HEK293 (cell line): Measurements from ENCODE around the gene CEP43.
A peak's percentile ranks its signal among the peaks of the same experiment; 100 is the strongest.

Experiments
- CTCF ChIA-PET: fragments of 350-600 bp; formaldehyde crosslinking; extraction: SDS; loops from one replicate; lab custom pipeline; 2021; ENCODE audit warnings: antibody characterized with exemption; lab: Yijun Ruan, JAX
- POLR2A ChIA-PET: fragments of 300-600 bp; formaldehyde crosslinking; extraction: SDS; loops from one replicate; lab custom pipeline; 2020; ENCODE audit warnings: antibody characterized with exemption, inconsistent platforms; lab: Yijun Ruan, JAX
- H3K27ac ChIP-seq: fragments of 200-500 bp; sonication (Bioruptor generic); 2 replicates; pipeline ENCODE4 v1.5.1; 2014; ENCODE audit warnings: low read depth, low read length, control low read depth, inconsistent platforms; ENCODE audit errors: extremely low read depth
- H3K36me3 ChIP-seq, 2 experiments: fragments of 200-500 bp in 1 of 2; sonication (Bioruptor generic) in 1 of 2; 1 replicate in 1 of 2; 2 replicates in 1 of 2; pipeline ENCODE4 v1.5.1; 2014 to 2017; ENCODE audit warnings: inconsistent platforms in 2 of 2, low read length in 2 of 2; ENCODE audit not compliant: control insufficient read depth in 2 of 2, insufficient read depth in 1 of 2
- H3K4me1 ChIP-seq: fragments of 200-500 bp; sonication (Bioruptor generic); 2 replicates; pipeline ENCODE4 v1.5.1; 2014; ENCODE audit warnings: mild to moderate bottlenecking, low read length, inconsistent platforms; ENCODE audit not compliant: control insufficient read depth, insufficient read depth
- H3K4me3 ChIP-seq: 2 replicates; pipeline ENCODE4 v1.5.1; 2011; ENCODE audit warnings: low read depth, mild to moderate bottlenecking, control low read depth, low read length, moderate library complexity
- H3K9me3 ChIP-seq: fragments of 200-500 bp; sonication (Bioruptor generic); 2 replicates; pipeline ENCODE4 v1.5.1; 2014; ENCODE audit warnings: low read depth, low read length, inconsistent platforms; ENCODE audit not compliant: control insufficient read depth, insufficient read depth
- GLIS2 ChIP-seq: fragments of 450-650 bp; formaldehyde crosslinking; IDR thresholded peaks from 2 replicates; pipeline ENCODE4 v1.5.1; 2016; ENCODE audit warnings: missing biosample characterization, missing genetic modification characterization
- KLF7 ChIP-seq: fragments of 450-650 bp; formaldehyde crosslinking; IDR thresholded peaks from 2 replicates; pipeline ENCODE4 v1.5.1; 2016; ENCODE audit warnings: missing biosample characterization, missing genetic modification characterization, borderline replicate concordance
- KLF9 ChIP-seq: fragments of 450-650 bp; formaldehyde crosslinking; IDR thresholded peaks from 2 replicates; pipeline ENCODE4 v1.5.1; 2016; ENCODE audit warnings: missing biosample characterization, missing genetic modification characterization, low read depth
- SCRT2 ChIP-seq: fragments of 450-650 bp; formaldehyde crosslinking; IDR thresholded peaks from 2 replicates; pipeline ENCODE4 v1.5.1; 2016; ENCODE audit warnings: missing biosample characterization, missing genetic modification characterization
- SP3 ChIP-seq: fragments of 450-650 bp; formaldehyde crosslinking; IDR thresholded peaks from 2 replicates; pipeline ENCODE4 v1.5.1; 2016; ENCODE audit warnings: missing biosample characterization, missing genetic modification characterization
- WT1 ChIP-seq: fragments of 450-650 bp; formaldehyde crosslinking; IDR thresholded peaks from 2 replicates; pipeline ENCODE4 v1.5.1; 2016; ENCODE audit warnings: missing biosample characterization, missing genetic modification characterization
- ZEB2 ChIP-seq: fragments of 450-650 bp; formaldehyde crosslinking; IDR thresholded peaks from 2 replicates; pipeline ENCODE4 v1.5.1; 2016; ENCODE audit warnings: missing biosample characterization, missing genetic modification characterization
- ZFP37 ChIP-seq: fragments of 450-650 bp; formaldehyde crosslinking; IDR thresholded peaks from 2 replicates; pipeline ENCODE4 v1.5.1; 2016; ENCODE audit warnings: missing biosample characterization, missing genetic modification characterization
- ZNF16 ChIP-seq: fragments of 450-650 bp; formaldehyde crosslinking; IDR thresholded peaks from 2 replicates; pipeline ENCODE4 v1.5.1; 2016; ENCODE audit warnings: low read depth, missing biosample characterization, missing genetic modification characterization
- ZNF335 ChIP-seq: fragments of 450-650 bp; formaldehyde crosslinking; conservative IDR thresholded peaks from 2 replicates; pipeline ENCODE4 v1.5.1; 2016; ENCODE audit warnings: missing biosample characterization, missing genetic modification characterization
- ZNF433 ChIP-seq: fragments of 450-650 bp; formaldehyde crosslinking; IDR thresholded peaks from 2 replicates; pipeline ENCODE4 v1.5.1; 2016; ENCODE audit warnings: missing biosample characterization, missing genetic modification characterization, low read depth
- ZNF544 ChIP-seq: fragments of 450-650 bp; formaldehyde crosslinking; IDR thresholded peaks from 2 replicates; pipeline ENCODE4 v1.5.0; 2017; ENCODE audit warnings: missing biosample characterization, missing genetic modification characterization
- ZNF558 ChIP-seq: fragments of 450-650 bp; formaldehyde crosslinking; IDR thresholded peaks from 2 replicates; pipeline ENCODE4 v1.5.1; 2016; ENCODE audit warnings: missing biosample characterization, missing genetic modification characterization
- ZNF571 ChIP-seq: fragments of 450-650 bp; formaldehyde crosslinking; IDR thresholded peaks from 2 replicates; pipeline ENCODE4 v1.5.0; 2017; ENCODE audit warnings: missing biosample characterization, missing genetic modification characterization
- ZNF585B ChIP-seq: fragments of 450-650 bp; formaldehyde crosslinking; IDR thresholded peaks from 2 replicates; pipeline ENCODE4 v1.5.1; 2016; ENCODE audit warnings: missing biosample characterization, missing genetic modification characterization
- ZNF629 ChIP-seq: fragments of 450-650 bp; formaldehyde crosslinking; IDR thresholded peaks from 2 replicates; pipeline ENCODE4 v1.5.1; 2017; ENCODE audit warnings: missing biosample characterization, missing genetic modification characterization
- ZNF660 ChIP-seq: fragments of 450-650 bp; IDR thresholded peaks from 2 replicates; pipeline ENCODE4 v1.5.1; 2018; ENCODE audit warnings: missing biosample characterization, mild to moderate bottlenecking, missing genetic modification characterization
- ZNF701 ChIP-seq: fragments of 450-650 bp; formaldehyde crosslinking; IDR thresholded peaks from 2 replicates; pipeline ENCODE4 v1.5.1; 2016; ENCODE audit warnings: missing biosample characterization, missing genetic modification characterization
- ZNF76 ChIP-seq: fragments of 450-650 bp; formaldehyde crosslinking; IDR thresholded peaks from 2 replicates; pipeline ENCODE4; 2016; ENCODE audit warnings: low read depth, missing biosample characterization, missing genetic modification characterization, borderline replicate concordance
- ZNF837 ChIP-seq: fragments of 450-650 bp; formaldehyde crosslinking; IDR thresholded peaks from 2 replicates; pipeline ENCODE4 v1.5.1; 2016; ENCODE audit warnings: missing biosample characterization, missing genetic modification characterization
- ZSCAN23 ChIP-seq: fragments of 450-650 bp; formaldehyde crosslinking; IDR thresholded peaks from 2 replicates; pipeline ENCODE4 v1.5.1; 2016; ENCODE audit warnings: missing biosample characterization, missing genetic modification characterization
- ZSCAN30 ChIP-seq: fragments of 450-650 bp; IDR thresholded peaks from 2 replicates; pipeline ENCODE4 v1.5.1; 2018; ENCODE audit warnings: missing biosample characterization, mild to moderate bottlenecking, missing genetic modification characterization, moderate library complexity
- TF ChIP-seq, protein P1 (sequence below): fragments of 450-650 bp; formaldehyde crosslinking; IDR thresholded peaks from 2 replicates; pipeline ENCODE4 v1.5.1; 2017; ENCODE audit warnings: missing biosample characterization, missing genetic modification characterization
- TF ChIP-seq, protein P2 (sequence below): fragments of 450-650 bp; formaldehyde crosslinking; IDR thresholded peaks from 2 replicates; pipeline ENCODE4 v1.5.1; 2016; ENCODE audit warnings: missing biosample characterization, missing genetic modification characterization, borderline replicate concordance
- TF ChIP-seq, protein P3 (sequence below): fragments of 450-650 bp; formaldehyde crosslinking; IDR thresholded peaks from 2 replicates; pipeline ENCODE4 v1.5.1; 2016; ENCODE audit warnings: missing biosample characterization, missing genetic modification characterization
- TF ChIP-seq, protein P4 (sequence below): fragments of 450-650 bp; formaldehyde crosslinking; optimal IDR thresholded peaks from 2 replicates; pipeline ENCODE3; 2016; ENCODE audit warnings: missing biosample characterization, mild to moderate bottlenecking, missing genetic modification characterization

The CEP43 gene

DNA sequence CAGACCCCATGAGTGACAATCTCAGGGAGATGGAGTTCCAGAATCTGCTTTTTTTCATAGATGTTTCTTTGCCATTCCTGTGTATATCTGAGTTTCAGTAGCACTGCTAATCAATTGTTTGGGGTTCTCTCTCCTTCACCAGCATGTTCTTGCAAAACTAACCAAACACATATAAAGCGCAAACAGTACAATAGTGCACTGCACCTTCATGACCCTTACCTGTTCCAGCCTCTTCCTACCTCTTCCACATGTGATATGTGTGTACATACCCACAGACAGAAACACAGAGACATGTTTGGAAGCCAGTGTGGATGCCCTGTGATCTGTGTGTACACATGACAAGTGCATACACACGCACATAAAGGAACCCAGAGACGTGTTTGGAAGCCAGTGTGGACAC, 1.8 kb upstream of the CEP43 start:
- peaks cover 5% of the 10 kb centered on the region for H3K4me1 ChIP-seq
- ChIA-PET CTCF (interaction anchor here (0.9 kb wide), 1 partner anchor 23 kb away, joined by 3 read pairs; no protein-coding TSS in a partner anchor), POLR2A (no interaction called here)
- H3K27ac ChIP-seq: no peak overlapping the region
- TF ChIP-seq ZNF571: no peak
- TF ChIP-seq KLF9 (tag by site-specific recombination): no peak
- no peak for TF ChIP-seq ZSCAN23
- TF ChIP-seq ZNF701 (tag by site-specific recombination): no peak
- no peak for TF ChIP-seq SCRT2
- TF ChIP-seq ZEB2 (tag by site-specific recombination): no peak
- TF ChIP-seq ZFP37 (tag by site-specific recombination): no peak
- no peak for TF ChIP-seq ZNF558 (tag by site-specific recombination)
- no peak for TF ChIP-seq ZSCAN30 (tag by site-specific recombination)
- TF ChIP-seq ZNF433 (tag by site-specific recombination): no peak
- TF ChIP-seq SP3: no peak
- no peak for TF ChIP-seq ZNF544
- no peak for TF ChIP-seq ZNF76 (tag by site-specific recombination)
- TF ChIP-seq, protein P1, sequence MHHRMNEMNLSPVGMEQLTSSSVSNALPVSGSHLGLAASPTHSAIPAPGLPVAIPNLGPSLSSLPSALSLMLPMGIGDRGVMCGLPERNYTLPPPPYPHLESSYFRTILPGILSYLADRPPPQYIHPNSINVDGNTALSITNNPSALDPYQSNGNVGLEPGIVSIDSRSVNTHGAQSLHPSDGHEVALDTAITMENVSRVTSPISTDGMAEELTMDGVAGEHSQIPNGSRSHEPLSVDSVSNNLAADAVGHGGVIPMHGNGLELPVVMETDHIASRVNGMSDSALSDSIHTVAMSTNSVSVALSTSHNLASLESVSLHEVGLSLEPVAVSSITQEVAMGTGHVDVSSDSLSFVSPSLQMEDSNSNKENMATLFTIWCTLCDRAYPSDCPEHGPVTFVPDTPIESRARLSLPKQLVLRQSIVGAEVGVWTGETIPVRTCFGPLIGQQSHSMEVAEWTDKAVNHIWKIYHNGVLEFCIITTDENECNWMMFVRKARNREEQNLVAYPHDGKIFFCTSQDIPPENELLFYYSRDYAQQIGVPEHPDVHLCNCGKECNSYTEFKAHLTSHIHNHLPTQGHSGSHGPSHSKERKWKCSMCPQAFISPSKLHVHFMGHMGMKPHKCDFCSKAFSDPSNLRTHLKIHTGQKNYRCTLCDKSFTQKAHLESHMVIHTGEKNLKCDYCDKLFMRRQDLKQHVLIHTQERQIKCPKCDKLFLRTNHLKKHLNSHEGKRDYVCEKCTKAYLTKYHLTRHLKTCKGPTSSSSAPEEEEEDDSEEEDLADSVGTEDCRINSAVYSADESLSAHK: no peak
- TF ChIP-seq GLIS2 (tag by site-specific recombination): no peak
- no peak for TF ChIP-seq KLF7 (tag by site-specific recombination)
- no peak for TF ChIP-seq ZNF335 (tag by site-specific recombination)
- no peak for TF ChIP-seq ZNF585B (tag by site-specific recombination)
- TF ChIP-seq ZNF837 (tag by site-specific recombination): no peak
- H3K36me3 ChIP-seq: peaks cover 4 to 57% of the 10 kb centered on the region in 2 experiments; a peak in 2 of 3 replicates
- H3K9me3 ChIP-seq: no peaks in the 10 kb centered on the region
- peak overlapping the region; percentile 98; the same call in 1 of the 2 replicates for H3K4me3 ChIP-seq

DNA sequence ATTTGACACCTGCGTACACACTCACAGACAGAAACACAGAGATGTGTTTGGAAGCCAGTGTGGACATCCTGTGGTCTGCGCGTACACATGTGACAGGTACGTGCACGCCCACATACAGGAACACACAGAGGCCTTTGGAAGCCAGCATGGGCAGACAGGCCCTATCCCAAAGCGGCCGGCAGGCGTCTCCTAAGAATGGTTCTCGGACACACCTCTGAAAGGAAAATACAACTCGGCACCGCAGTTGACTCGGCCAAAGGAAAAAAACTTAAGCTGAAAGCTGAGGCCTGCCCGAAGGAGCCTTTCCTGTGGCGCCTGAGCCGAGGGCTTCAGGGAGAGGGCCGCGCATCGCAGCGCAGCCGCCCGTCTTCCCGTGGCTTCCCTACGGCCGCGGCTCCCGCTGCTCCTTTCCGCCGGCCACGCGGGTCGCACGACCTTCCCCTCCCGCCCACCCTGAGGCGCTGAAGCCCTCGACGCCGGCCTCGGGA, 1.4 kb upstream of the CEP43 start:
- no peak overlapping the region; the same call in 1 of the 2 replicates for H3K27ac ChIP-seq
- H3K9me3 ChIP-seq: no peaks in the 10 kb centered on the region
- peak overlapping the region; percentile 98 for H3K4me3 ChIP-seq
- H3K36me3 ChIP-seq: peaks cover 8 to 58% of the 10 kb centered on the region in 2 experiments; a peak in 2 of 3 replicates
- CTCF ChIA-PET: interaction anchor here (0.9 kb wide), 1 partner anchor 23 kb away, joined by 3 read pairs; no protein-coding TSS in a partner anchor
- TF ChIP-seq, protein P2, sequence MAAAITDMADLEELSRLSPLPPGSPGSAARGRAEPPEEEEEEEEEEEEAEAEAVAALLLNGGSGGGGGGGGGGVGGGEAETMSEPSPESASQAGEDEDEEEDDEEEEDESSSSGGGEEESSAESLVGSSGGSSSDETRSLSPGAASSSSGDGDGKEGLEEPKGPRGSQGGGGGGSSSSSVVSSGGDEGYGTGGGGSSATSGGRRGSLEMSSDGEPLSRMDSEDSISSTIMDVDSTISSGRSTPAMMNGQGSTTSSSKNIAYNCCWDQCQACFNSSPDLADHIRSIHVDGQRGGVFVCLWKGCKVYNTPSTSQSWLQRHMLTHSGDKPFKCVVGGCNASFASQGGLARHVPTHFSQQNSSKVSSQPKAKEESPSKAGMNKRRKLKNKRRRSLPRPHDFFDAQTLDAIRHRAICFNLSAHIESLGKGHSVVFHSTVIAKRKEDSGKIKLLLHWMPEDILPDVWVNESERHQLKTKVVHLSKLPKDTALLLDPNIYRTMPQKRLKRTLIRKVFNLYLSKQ (tag by site-specific recombination): no peak
- 0 out of 2 replicates have a peak, but pooled peaks have one; percentile 14 for TF ChIP-seq ZSCAN30 (tag by site-specific recombination)
- TF ChIP-seq WT1 (tag by site-specific recombination): no peak
- TF ChIP-seq, protein P3, sequence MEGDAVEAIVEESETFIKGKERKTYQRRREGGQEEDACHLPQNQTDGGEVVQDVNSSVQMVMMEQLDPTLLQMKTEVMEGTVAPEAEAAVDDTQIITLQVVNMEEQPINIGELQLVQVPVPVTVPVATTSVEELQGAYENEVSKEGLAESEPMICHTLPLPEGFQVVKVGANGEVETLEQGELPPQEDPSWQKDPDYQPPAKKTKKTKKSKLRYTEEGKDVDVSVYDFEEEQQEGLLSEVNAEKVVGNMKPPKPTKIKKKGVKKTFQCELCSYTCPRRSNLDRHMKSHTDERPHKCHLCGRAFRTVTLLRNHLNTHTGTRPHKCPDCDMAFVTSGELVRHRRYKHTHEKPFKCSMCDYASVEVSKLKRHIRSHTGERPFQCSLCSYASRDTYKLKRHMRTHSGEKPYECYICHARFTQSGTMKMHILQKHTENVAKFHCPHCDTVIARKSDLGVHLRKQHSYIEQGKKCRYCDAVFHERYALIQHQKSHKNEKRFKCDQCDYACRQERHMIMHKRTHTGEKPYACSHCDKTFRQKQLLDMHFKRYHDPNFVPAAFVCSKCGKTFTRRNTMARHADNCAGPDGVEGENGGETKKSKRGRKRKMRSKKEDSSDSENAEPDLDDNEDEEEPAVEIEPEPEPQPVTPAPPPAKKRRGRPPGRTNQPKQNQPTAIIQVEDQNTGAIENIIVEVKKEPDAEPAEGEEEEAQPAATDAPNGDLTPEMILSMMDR: peak; percentile 43; the same call in 1 of the 2 replicates
- TF ChIP-seq ZNF16 (tag by site-specific recombination): no peak
- TF ChIP-seq, protein P4, sequence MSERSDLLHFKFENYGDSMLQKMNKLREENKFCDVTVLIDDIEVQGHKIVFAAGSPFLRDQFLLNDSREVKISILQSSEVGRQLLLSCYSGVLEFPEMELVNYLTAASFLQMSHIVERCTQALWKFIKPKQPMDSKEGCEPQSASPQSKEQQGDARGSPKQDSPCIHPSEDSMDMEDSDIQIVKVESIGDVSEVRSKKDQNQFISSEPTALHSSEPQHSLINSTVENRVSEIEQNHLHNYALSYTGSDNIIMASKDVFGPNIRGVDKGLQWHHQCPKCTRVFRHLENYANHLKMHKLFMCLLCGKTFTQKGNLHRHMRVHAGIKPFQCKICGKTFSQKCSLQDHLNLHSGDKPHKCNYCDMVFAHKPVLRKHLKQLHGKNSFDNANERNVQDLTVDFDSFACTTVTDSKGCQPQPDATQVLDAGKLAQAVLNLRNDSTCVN (tag by site-specific recombination): peak; percentile 39
- 0 out of 2 replicates have a peak, but pooled peaks have one; percentile 26 for TF ChIP-seq ZNF660 (tag by site-specific recombination)
- peak; percentile 50; the same call in 1 of the 2 replicates for TF ChIP-seq KLF9 (tag by site-specific recombination)
- TF ChIP-seq ZNF629 (tag by site-specific recombination): no peak
- peaks cover 5% of the 10 kb centered on the region for H3K4me1 ChIP-seq
- POLR2A ChIA-PET: interaction anchor here (1.2 to 2.6 kb wide), 3 partner anchors 9 to 42 kb away, joined by 3 to 29 read pairs (median 18); partner anchors contain the start of gene RNASET2
